Measurements from ENCODE around the gene BAAT.

Gene BAAT

DNA sequence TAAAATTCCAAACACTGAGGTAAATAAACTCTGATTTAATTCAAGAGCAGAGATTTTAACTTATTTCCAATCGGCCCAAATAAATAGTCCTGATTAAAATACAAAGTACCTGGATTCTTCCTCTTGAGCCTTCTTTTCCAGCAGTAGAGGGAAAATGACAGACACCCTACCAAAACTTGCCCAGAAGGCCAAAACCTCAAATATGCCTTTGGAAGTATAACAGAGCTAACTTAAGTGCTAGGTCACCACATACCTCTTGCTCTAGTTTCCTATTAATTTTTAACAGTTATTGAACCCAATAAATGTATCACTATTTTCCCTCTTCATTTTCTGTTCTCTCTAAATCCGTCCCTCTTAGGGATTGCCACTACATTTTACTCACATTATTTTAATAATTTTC, 1.4 kb downstream of the BAAT start:
- TF ChIP-seq GATA2 (IDR thresholded peaks at IDR 0.05; ENCODE audit: low read depth, low read length) (no peak), GATA3 (IDR thresholded peaks at IDR 0.05; ENCODE audit: low read depth, low read length) (no peak)

DNA sequence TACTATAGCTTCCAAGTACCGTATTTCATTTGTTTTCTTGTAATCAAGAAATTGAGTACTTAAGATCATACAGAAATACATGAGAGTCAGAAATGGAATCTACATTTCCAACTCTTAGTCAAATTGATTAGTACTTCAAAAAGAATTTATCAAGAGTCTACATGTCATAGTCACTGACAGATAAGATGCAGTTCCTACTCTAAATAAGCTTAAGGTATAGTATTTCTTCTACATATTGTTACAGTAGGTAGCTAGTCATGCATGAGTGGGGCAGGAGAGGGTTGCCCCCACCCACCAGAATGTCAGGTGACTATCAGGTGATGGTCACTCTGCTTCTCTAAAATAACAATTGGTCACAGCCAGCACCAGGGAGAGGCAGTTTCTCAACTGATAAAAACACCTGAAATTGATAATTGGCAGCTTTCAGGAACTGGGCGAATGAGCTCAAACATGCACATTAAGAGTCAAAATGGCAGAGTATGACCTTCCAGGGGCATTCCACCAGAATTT, 2.9 kb downstream of the BAAT start:
- TF ChIP-seq GATA3 (IDR thresholded peaks at IDR 0.05; ENCODE audit: low read depth, low read length): no peak
- no peak for TF ChIP-seq GATA2 (IDR thresholded peaks at IDR 0.05; ENCODE audit: low read depth, low read length)

DNA sequence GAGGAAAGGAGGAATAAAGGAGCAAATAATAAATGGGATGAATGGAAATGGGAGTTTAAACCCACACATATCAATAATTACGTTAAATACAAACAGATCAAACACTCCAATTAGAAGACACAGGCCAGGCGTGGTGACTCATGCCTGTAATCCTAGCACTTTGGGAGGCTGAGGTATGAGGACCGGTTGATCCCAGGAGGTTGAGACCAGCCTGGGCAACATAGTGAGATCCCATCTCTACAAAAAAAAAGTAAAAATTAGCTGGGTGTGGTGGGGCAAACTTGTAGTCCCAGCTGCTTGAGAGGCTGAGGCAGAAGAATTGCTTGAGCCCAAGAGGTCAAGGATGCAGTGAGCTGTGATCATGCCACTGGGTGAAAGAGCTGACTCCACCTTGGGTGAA, 3.7 kb downstream of the BAAT start:
- TF ChIP-seq GATA2 (IDR thresholded peaks at IDR 0.05; ENCODE audit: low read depth, low read length): no peak
- no peak for TF ChIP-seq GATA3 (IDR thresholded peaks at IDR 0.05; ENCODE audit: low read depth, low read length)

DNA sequence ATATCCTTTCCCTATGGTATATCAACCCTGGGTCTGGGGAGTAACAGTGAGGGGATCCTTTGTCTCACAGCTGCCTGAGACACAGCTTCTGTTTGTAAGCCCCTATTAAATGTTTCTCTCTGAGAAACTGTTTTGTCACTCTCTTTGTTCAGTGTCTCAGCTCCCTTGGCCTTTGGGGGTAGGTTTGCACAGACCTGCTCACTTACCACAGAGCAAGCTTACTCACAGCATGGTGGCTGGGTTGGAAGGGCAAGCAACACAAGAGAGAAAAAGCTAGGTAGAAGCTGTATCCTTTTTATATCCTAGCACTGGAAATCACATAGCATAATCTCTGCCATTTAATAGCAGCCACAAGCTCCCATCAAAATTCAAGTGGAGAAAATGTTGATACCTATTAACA, 4.5 kb downstream of the BAAT start:
- TF ChIP-seq GATA2 (IDR thresholded peaks at IDR 0.05; ENCODE audit: low read depth, low read length) (no peak), GATA3 (IDR thresholded peaks at IDR 0.05; ENCODE audit: low read depth, low read length) (no peak)

DNA sequence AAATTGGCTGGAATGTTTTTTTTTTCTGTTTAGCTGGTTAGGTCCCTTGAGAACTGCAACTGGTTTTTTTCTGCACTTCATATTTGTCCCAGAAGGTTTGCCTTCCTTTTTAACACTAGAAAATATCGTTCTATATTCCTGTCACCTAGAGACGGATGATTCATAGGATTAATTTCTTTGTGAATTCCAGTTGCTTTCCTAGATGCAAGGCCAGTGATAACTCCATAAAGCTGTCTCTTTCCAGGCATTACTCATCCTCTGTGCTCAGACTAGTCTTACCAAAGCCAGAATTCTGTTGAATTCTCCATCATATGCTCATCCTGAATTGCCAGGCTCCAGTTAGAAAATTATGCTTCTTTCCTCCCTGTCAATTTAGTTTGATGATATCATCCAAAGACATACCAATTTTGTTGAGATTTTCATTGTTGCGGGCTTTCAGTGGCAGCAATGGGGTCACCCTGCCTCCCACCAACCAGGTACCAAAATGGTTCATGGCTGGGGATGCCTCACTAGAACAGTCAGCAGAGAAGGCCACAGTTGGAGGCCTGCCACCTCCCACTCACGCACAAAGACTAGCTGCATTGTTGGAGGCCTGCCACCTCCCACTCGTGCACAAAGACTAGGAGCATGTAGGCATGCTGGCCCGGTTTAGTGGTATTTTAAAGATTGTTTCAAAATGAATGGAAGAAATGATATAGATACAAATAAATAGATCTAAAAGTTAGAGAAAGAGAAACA, 8.5 kb downstream of the BAAT start:
- no peak for TF ChIP-seq GATA2 (IDR thresholded peaks at IDR 0.05; ENCODE audit: low read depth, low read length)
- no peak for TF ChIP-seq GATA3 (IDR thresholded peaks at IDR 0.05; ENCODE audit: low read depth, low read length)

DNA sequence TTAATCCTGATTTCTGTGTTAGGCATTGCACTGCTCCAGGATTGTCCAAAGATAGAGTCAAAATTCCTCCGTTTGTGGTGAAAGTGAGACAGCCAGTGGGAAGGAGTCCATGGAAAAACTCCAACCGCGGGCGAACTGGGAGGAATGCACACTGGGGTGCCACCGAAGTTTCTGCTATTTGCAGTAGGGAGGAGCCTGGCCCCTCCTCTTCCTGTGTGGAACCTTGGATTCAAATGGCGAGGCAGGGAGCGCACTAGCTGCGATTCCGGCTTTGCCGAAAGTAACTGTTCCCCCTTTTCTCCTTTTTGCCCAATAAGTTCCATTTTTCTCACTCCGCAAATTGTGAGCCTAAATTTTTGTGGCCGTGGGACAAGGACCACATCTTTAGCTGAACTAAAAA, 9.3 kb downstream of the BAAT start:
- TF ChIP-seq GATA3 (IDR thresholded peaks at IDR 0.05; ENCODE audit: low read depth, low read length) (no peak), GATA2 (IDR thresholded peaks at IDR 0.05; ENCODE audit: low read depth, low read length) (no peak)

DNA sequence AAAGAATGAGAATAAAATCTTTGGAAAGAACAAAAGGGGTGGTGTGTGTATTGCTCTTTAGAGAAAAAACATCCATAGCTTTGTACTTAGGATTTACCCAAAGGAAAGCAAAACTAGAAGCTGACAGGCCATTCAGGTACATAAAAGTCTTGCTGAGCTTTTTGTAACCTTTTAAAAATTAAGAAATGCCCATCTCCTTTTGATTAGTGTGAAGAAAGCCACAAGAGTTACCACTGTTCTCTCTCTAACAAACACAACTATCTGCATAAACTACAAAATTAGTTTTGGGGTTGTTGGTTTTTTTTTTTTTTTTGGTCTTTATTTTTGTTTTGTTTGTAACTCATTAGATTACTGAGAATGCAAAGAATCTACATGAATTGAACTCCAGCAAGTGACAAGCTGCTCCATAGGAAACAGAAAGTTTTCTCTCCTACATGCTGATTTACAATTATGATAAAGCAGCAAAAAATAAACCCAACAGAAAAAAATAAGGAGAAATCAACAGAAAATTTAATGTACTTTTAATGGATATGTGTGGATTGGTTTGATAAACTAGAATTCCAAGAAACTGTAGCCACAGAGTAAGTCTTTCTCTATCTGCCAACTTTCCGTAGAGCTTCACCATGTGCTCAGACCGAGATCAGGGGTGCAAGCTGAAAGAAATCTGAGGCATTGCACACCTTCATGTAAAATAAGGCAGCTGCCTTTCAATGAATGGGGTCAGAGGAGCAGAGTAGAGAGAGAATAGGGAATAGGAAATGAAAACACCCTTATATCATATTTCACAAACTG, 12.3 kb downstream of the BAAT start:
- TF ChIP-seq GATA2 (IDR thresholded peaks at IDR 0.05; ENCODE audit: low read depth, low read length) (no peak), GATA3 (IDR thresholded peaks at IDR 0.05; ENCODE audit: low read depth, low read length) (no peak)

DNA sequence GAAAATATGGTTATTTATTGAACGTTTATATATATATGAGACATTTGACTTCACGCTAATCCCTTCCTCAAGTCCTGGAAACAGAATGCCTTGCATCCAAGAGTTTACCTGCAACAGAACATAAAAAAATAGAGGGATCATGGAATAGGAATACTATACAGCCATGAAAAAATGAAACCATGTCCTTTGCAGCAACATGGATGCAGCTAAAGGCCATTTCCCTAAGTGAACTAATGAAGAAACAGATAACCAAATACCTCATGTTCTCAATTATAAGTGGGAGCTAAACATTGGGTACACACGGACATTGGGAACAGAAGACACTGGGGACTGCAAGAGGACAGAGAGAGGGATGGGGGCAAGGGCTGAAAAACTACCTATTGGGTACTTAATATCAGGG, 13.0 kb downstream of the BAAT start:
- TF ChIP-seq GATA2 (IDR thresholded peaks at IDR 0.05; ENCODE audit: low read depth, low read length) (no peak), GATA3 (IDR thresholded peaks at IDR 0.05; ENCODE audit: low read depth, low read length) (no peak)

DNA sequence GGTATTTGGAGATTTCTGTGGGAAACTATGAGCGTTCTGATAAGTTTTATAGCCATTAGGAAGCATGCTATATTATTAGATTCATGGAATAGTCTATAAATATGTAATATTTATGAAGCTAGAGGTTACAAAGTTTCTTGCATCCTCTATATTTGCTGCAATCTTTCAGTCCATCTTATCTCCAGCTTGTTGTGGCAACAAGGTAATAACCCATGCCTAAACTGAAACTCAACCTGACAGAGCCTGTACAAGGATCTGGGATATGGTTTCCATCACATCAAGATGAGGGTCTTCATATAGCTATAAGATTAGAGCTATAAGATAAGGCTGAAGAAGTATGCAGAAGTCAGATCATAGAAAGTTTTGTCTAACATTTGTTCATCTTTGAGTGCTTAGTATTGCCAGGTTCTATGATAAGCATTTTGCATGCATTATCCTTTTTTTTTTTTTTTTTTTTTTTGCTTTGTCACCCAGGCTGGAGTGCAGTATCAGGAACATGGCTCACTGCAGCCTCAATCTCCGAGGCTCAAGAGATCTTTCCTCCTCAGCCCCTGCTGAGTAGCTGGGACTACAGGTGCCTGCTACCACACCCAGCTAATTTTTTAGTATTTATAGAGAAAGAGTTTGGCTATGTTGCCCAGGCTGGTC, 14.8 kb downstream of the BAAT start:
- TF ChIP-seq GATA3 (IDR thresholded peaks at IDR 0.05; ENCODE audit: low read depth, low read length) (no peak), GATA2 (IDR thresholded peaks at IDR 0.05; ENCODE audit: low read depth, low read length) (no peak)

DNA sequence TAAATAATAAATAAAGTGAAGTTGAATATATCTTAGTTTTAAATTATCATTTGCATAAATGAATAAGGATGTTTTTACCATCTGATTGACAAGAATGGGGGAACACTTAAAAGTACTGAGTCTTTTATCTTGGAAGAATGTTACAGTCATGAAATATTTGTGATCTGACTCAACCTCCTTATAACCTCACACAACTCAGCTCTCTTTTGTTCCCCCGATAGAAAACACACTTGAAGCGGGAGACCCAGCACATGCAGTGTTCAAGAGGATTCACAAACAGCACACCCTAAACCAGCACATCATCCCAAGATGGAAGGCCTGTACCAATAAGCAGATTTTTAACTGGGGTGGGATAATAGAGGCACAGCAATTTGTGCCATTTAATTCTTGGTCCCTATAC, 15.5 kb downstream of the BAAT start:
- TF ChIP-seq GATA2 (IDR thresholded peaks at IDR 0.05; ENCODE audit: low read depth, low read length): no peak
- no peak for TF ChIP-seq GATA3 (IDR thresholded peaks at IDR 0.05; ENCODE audit: low read depth, low read length)

DNA sequence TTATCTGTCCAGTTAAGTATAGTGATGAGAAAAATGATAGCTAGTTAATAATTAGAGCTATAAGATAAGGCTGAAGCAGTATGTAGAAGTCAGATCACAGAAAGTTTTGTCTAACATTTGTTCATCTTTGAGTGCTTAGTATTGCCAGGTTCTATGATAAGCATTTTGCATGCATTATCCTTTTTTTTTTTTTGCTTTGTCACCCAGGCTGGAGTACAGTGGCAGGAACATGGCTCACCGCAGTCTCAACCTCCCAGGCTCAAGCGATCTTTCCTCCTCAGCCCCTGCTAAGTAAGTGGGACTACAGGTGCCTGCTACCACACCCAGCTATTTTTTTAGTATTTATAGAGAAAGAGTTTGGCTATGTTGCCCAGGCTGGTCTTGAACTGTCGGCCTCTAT, 17.5 kb downstream of the BAAT start:
- no peak for TF ChIP-seq GATA2 (IDR thresholded peaks at IDR 0.05; ENCODE audit: low read depth, low read length)
- no peak for TF ChIP-seq GATA3 (IDR thresholded peaks at IDR 0.05; ENCODE audit: low read depth, low read length)

DNA sequence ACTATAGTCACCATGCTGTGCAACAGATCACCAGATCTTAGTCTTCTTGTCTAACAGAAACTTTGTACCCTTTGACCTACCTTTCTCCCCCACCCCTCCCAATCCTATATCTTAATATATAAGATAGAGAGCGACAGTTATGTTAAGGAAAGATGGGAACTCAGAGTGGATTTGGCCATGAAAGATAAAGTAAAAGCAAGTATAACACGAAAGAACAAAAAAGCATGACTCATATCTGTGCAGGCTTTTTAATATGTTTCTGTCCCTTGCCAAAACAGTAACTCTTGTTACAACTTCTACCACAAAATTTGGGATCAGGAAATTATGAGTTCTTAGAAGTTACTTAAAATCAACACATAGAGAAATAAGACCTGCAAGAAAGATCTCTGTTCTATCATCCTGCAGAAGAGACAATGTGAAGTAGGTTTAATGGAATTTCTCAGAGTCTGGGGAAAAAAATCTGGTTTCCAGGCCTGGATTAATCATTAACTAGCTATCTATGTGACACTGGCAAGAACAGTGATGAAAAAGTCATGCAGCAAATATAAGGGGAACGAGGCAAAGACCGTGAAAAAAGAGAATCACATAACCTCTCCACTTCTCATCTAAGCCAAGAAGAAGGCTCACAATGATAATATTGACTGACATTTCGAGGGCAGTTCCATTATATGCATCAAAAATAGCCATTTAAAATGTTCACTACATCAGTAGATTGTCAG, 18.6 kb downstream of the BAAT start:
- TF ChIP-seq GATA2 (IDR thresholded peaks at IDR 0.05; ENCODE audit: low read depth, low read length) (no peak), GATA3 (IDR thresholded peaks at IDR 0.05; ENCODE audit: low read depth, low read length) (no peak)

DNA sequence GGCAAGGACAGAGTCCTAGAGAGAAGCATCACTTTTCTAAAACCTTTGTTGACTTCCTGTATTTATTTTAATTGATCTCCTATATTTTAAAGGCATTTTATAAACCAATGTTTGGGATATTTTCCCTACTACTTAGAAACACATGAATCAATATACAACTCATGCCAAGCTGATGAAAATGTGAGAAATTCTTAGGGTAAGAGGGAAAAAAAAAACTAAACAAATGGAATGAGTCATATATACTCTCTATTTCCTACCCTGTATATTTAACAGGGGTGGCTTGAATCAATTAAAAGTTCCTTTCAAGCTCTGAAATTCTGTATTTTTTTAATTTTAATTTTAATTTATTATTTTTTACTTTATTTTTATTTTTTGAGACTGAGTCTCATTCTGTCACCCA, 19.6 kb downstream of the BAAT start:
- TF ChIP-seq GATA3 (IDR thresholded peaks at IDR 0.05; ENCODE audit: low read depth, low read length): no peak
- TF ChIP-seq GATA2 (IDR thresholded peaks at IDR 0.05; ENCODE audit: low read depth, low read length): no peak

DNA sequence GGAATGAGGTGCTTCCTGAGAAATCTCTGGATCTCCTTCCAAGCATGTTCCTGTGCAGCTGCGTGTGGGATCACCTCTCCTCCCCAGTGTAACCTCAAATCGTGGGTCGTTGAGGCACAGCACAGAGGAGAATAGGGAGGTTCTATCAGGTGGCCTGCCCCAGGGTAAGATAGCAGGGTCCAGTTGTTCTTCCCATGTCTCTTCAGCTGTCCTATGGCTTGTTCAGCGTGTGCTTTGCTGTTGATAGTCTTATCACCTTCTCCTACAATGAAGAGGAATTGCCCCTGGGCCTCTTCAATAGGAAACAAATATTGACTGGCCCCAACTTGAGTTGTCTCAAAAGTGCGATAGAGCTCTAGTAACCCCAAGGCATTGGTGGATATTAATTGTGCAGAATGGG, 22.4 kb downstream of the BAAT start:
- TF ChIP-seq GATA3 (IDR thresholded peaks at IDR 0.05; ENCODE audit: low read depth, low read length) (no peak), GATA2 (IDR thresholded peaks at IDR 0.05; ENCODE audit: low read depth, low read length) (no peak)
